ENCODE results near the gene KCNJ12.

Gene KCNJ12

DNA sequence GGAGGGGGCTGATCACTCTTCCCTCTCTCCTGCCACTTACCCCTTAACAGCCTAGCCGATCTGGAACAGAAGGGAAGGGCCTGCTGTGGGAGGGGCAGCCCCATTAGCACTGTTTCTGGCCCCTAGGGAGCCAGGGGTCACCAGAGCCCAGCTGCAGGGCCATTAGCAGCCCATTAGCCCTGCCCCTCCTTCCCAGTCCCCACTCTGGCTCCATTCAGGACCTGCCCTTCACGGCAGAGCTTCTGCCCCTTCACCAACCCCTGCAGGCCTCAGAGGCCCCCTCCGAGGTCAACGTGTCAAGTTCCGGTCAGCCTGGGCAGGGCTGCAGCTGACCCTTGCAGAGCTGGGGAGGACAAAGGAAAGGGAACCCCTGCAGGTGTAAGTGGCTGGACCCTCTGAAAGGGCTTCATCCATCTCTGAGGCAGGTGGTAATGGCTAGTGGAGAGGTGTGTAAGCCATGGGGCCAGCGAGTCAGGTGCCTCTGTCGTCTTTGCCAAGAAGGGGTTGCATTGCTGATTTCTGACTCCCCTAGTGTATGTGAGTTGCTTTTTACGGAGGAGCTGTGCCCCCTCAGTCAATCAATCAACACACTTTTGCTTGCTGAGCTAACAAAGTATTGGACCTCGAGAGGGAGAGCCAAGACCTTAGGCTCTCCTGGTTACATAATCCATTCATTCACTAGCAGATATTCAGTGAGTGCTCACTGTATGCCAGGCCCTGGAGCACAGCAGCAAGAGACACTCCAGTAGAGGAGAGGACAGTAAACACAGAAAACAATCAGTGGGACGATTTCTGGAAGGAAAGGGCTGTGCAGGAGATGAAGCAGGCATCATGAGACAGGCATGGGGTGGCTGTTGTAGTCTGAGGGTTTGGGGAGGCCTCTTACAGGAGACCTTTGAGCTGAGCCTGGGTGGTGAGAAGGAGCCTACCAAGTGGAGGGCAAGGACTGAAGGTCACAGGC lies 18.2 kb upstream of the KCNJ12 start:
- no peak overlapping the region for H3K4me3 ChIP-seq (replicated peaks; ENCODE audit: low read depth, low read length)
- TF ChIP-seq, protein P1, sequence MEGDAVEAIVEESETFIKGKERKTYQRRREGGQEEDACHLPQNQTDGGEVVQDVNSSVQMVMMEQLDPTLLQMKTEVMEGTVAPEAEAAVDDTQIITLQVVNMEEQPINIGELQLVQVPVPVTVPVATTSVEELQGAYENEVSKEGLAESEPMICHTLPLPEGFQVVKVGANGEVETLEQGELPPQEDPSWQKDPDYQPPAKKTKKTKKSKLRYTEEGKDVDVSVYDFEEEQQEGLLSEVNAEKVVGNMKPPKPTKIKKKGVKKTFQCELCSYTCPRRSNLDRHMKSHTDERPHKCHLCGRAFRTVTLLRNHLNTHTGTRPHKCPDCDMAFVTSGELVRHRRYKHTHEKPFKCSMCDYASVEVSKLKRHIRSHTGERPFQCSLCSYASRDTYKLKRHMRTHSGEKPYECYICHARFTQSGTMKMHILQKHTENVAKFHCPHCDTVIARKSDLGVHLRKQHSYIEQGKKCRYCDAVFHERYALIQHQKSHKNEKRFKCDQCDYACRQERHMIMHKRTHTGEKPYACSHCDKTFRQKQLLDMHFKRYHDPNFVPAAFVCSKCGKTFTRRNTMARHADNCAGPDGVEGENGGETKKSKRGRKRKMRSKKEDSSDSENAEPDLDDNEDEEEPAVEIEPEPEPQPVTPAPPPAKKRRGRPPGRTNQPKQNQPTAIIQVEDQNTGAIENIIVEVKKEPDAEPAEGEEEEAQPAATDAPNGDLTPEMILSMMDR (IDR thresholded peaks at IDR 0.05; ENCODE audit: low read length, missing control alignments): no peak
- no peak for DNase-seq (ENCODE audit: low read depth)

DNA sequence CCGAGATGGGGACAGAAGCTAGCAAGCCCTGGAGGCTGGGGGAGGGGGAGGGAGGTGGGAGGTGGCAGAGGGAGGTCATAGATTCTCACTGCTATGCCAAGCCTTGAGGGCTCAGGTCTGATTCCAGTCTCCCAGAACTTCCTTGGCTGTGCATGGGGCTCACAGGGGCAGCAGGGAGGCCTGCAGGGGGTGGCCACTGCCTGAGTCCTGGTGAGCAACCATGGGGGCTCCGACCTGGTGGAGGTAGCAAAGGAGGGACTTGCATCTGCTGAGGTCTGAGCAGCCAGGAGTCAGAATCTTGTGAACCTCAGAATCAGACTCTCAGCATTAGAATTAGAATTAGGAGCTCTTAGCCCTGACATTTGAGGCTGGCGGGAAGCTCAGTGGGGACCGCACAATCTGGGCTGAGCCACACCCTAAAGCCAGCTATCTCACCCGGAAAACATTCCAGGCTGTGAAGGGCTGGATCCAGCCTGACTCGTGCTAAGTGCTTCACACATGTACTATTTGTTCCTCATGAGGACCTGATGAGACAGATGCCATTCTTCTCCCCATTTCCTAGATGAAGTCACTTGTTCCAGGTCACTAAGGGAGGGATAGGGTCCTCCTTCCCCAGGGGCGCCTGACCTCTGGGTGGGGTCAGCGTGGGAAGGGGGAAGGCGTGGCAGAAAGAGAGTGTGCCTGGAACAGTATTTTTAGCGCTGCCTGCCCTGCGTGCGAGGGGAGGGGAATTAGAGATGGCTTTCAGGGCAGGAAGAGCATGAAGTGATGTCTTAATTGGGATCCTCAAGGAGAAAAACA lies 17.3 kb upstream of the KCNJ12 start:
- no peak for DNase-seq (ENCODE audit: low read depth)
- TF ChIP-seq, protein P1 (IDR thresholded peaks at IDR 0.05; ENCODE audit: low read length, missing control alignments): no peak
- H3K4me3 ChIP-seq (replicated peaks; ENCODE audit: low read depth, low read length): no peak overlapping the region

DNA sequence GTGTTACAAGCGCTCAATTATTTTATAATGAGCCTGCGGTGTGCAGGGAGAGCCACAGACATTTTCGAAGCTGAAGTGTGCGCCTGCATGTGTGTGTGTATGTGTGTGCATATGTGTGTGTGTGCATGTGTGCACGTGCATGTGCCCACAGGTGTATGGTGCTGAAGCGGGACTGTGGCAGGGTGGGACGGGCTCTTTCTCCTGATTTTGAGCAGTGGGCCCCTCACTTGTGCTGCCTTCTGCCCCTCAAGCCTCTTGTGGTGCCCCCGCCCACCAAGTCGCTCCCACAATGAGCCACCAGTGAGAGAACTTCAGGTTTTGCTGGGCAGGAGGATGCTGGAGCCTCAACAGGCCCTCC lies 16.7 kb upstream of the KCNJ12 start:
- DNase-seq (ENCODE audit: low read depth): no peak
- H3K4me3 ChIP-seq (replicated peaks; ENCODE audit: low read depth, low read length): no peak overlapping the region
- TF ChIP-seq, protein P1 (IDR thresholded peaks at IDR 0.05; ENCODE audit: low read length, missing control alignments): no peak

DNA sequence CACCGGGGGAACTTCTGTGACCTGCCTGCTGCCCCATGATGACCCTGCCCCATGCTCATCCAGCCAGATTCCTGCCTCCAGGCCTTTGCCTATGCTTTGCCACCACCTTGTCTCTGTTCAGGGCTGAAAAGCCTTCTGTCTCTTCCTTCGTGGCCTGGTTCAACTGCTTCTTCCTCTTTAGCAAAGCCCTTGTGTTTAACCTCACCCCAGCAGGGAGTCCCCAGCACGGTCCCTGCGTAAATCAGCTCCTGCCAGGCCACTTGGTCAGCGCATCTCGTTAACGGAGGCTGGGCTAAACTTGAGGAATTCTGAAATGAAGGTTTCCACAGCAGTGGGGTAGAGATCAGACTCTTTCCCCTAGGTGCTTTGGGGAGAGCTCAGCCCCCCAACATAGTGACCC lies 16.1 kb upstream of the KCNJ12 start:
- H3K4me3 ChIP-seq (replicated peaks; ENCODE audit: low read depth, low read length): no peak overlapping the region
- TF ChIP-seq, protein P1 (IDR thresholded peaks at IDR 0.05; ENCODE audit: low read length, missing control alignments): no peak
- no peak for DNase-seq (ENCODE audit: low read depth)

DNA sequence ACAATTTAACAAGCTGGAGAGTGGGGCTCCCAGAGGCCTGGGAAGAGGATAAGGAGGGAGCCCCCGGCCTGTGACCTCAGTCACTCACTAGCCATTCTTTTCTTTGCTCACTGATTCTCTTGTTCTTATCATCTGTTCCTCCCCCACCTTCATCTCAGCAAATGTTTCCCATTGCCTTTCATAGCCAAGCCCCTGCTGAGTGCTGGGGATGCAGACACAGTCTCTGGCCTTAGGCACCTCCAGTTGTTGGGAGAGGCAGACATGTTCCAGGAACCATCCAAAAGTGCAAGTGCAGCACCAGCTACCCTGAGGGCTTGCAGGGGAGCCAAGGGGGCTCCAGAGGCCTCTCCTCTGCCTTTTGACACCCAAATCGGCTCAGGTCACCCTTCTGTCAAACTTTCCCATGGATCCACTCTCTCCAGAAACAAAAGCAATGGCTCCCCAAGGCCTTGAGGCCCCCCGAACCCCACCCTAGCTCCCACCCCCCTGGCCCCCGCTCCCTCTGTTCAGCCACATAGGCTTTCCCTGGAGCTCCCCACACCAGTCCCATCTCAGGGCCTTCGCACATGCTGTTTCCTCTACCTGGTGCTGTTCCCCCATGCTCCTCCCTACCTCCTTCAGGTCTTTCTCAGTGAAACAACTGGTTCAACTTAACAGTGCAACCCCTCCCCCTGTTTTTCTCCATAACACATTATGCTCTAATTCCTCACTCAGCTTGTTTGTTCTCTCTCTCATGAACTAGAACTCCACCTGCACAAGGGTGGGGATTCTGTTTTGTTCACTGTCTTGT lies 14.9 kb upstream of the KCNJ12 start:
- TF ChIP-seq, protein P1 (IDR thresholded peaks at IDR 0.05; ENCODE audit: low read length, missing control alignments): no peak
- no peak for DNase-seq (ENCODE audit: low read depth)
- no peak overlapping the region for H3K4me3 ChIP-seq (replicated peaks; ENCODE audit: low read depth, low read length)

DNA sequence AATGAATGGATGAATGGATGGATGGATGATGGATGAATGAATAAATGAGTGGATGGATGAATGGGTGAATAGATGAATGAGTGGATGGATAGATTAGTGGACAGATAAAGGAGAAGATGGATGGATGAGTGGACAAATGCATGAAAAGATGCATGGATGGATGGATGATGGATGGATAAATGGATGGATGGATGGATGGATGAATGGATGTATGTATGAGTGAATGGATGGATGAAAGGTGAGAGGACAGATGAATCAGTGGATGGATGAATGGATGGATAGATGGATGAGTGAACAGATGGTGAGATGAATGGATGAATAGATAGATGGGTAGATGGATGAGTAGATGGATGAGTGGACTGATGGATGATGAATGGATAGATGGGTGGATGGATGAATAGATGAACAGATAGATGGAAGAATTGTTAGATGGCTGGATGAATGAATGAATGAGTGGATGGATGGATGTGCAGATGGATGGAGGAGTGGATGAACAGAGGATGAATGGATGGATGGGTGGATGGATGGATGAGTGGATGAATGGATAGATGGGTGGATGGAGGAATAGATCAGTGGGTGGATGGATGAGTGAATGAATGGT lies 13.7 kb upstream of the KCNJ12 start:
- TF ChIP-seq, protein P1 (IDR thresholded peaks at IDR 0.05; ENCODE audit: low read length, missing control alignments): no peak
- no peak overlapping the region for H3K4me3 ChIP-seq (replicated peaks; ENCODE audit: low read depth, low read length)
- no peak for DNase-seq (ENCODE audit: low read depth)
